RWPE1 (cell line): ENCODE data around the gene MAP4.

ENCODE experiments used
- CTCF ChIA-PET: fragments of 350-600 bp; sonication (Branson Sonifier 250); formaldehyde crosslinking; extraction: SDS; loops from one replicate; lab custom pipeline; 2021; lab: Yijun Ruan, JAX
- POLR2A ChIA-PET: fragments of 400-600 bp; formaldehyde crosslinking; extraction: SDS; loops from one replicate; lab custom pipeline; 2020; ENCODE audit warnings: antibody characterized with exemption; ENCODE audit not compliant: low non-redundant PET; lab: Yijun Ruan, JAX
- DNase-seq: peaks from one replicate; pipeline ENCODE4 v3.0.0; 2012; ENCODE audit warnings: low spot score
- H3K27ac ChIP-seq: fragments of 450-650 bp; 2 replicates; pipeline ENCODE4 v1.5.1; 2017
- TF ChIP-seq, protein P1 (sequence below): fragments of 450-650 bp; conservative IDR thresholded peaks from 2 replicates; pipeline ENCODE4 v1.5.1; 2017; ENCODE audit warnings: low read depth, mild to moderate bottlenecking

Gene MAP4

DNA sequence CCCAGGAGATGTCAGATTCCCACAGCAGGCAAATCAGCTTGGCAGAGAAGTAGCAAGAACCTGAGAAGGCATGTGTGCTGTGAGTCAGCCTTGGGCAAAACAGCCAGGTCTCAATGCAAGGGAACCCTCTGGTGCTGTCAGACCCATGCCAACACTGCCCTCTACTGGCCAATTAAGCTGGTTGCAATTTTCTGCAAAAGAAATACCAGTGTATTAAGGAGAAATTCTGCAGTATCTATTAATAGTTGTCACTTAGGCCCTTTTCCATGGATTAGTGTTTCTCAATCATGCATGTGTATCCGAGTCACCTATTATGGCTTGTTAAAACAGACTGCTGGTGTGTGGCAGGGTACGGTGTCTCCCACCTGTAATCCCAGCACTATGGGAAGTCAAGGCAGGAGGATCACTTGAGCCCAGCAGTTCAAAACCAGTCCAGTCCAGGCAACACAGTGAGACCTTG lies 26.2 kb downstream of the MAP4 start:
- ChIA-PET POLR2A (no interaction called here), CTCF (interaction anchor here (0.6 to 1.1 kb wide), 7 partner anchors 8 to 388 kb away, joined by 3 to 5 read pairs (median 3); partner anchors contain the start of gene MAP4)
- DNase-seq: peak; percentile 66
- no peak overlapping the region for H3K27ac ChIP-seq
- TF ChIP-seq, protein P1, sequence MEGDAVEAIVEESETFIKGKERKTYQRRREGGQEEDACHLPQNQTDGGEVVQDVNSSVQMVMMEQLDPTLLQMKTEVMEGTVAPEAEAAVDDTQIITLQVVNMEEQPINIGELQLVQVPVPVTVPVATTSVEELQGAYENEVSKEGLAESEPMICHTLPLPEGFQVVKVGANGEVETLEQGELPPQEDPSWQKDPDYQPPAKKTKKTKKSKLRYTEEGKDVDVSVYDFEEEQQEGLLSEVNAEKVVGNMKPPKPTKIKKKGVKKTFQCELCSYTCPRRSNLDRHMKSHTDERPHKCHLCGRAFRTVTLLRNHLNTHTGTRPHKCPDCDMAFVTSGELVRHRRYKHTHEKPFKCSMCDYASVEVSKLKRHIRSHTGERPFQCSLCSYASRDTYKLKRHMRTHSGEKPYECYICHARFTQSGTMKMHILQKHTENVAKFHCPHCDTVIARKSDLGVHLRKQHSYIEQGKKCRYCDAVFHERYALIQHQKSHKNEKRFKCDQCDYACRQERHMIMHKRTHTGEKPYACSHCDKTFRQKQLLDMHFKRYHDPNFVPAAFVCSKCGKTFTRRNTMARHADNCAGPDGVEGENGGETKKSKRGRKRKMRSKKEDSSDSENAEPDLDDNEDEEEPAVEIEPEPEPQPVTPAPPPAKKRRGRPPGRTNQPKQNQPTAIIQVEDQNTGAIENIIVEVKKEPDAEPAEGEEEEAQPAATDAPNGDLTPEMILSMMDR: peak; percentile 94

DNA sequence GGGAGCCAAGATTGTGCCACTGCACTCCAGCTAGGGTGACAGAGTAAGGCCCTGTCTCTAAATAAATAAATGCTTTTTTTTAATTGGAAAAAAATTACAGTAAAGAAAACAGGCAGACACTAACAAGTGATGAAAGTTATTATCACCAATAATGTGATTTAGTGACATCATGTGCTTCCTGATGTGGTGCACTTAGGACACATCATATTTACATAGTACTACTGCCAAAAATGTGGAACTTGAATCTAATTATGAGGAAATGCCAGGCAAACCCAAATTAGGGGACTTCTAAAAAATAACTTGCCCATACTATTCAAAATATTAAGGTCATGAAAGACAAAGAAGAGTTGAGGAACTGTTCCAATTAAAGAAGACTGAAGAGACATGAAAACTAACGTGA lies 30.8 kb downstream of the MAP4 start:
- POLR2A ChIA-PET: no interaction called here
- CTCF ChIA-PET: no interaction called here
- no peak for DNase-seq
- peak overlapping the region; percentile 69 for H3K27ac ChIP-seq
- TF ChIP-seq, protein P1: no peak

DNA sequence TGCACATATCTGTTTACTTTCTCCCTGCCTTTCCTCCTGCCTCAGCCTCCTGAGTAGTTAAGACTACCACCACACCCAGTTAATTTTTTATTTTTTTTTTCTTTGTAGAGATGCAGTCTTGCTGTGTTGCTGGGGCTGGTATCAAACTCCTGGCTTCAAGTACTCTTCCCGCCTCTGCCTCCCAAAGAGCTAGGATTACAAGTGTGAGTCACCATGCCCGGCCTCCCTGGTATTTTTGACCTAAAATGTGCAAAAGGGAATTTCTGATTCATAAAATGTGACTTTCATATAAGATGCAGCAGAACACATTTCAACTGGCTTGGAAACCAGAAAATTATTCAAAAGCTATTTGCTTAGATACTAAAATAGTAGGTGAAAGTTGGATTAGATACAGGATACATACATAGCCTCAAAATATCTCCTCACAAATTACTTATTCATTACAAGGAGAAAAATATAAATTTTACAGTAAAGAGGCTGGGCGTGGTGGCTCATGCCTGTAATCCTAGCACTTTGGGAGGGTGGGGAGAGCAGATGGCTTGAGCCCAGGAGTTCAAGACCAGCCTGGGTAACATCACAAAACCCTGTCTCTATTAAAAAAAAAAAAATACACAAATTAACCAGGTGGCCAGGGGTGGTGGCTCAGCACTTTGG lies 32.0 kb downstream of the MAP4 start:
- TF ChIP-seq, protein P1: no peak
- peak overlapping the region; percentile 69 for H3K27ac ChIP-seq
- ChIA-PET CTCF (no interaction called here), POLR2A (no interaction called here)
- peak; percentile 10 for DNase-seq

DNA sequence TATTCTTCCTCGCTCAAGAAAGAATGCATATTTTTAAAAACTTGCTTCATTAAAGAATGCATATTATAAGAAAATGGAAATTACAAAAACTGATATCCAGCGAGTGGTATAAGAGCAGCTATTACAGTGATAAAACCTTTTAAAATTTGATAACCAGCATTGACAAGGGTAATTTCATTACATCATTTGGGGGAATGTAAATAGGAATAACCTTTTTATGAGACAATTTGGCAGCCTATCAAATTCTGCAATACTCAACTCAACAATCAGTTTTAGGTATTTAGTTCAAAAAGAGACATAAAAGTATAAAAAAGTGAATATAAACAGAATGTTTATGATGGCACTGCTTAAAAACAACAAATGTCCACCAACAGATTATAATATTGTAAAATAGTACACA lies 35.4 kb downstream of the MAP4 start:
- ChIA-PET POLR2A (no interaction called here), CTCF (interaction anchor here (0.7 kb wide), 1 partner anchor 68 kb away, joined by 3 read pairs; no protein-coding TSS in a partner anchor)
- TF ChIP-seq, protein P1: no peak

DNA sequence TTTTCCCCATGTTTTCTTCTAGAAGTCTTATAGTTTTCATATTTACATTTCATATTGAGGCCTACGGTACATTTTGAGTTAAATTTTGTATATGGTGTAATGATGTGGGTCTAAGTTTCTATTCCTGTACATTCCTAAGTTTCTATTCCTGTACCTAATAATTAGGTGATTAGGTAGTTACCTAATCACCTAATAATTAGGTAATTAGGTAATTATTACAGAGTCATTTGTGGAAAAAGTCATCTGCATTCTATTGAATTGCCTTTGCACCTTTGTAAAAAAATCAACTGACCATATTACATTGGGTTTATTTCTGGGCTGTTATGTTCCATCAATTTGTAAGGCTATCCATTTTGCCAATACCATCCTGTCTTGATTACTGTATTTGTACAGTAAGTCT lies 37.1 kb downstream of the MAP4 start:
- TF ChIP-seq, protein P1: no peak
- no peak overlapping the region for H3K27ac ChIP-seq
- ChIA-PET CTCF (no interaction called here), POLR2A (no interaction called here)
- DNase-seq: no peak

More for the DNA sequence above, 35.4 kb downstream of the MAP4 start:
- H3K27ac ChIP-seq: no peak overlapping the region
- no peak for DNase-seq

DNA sequence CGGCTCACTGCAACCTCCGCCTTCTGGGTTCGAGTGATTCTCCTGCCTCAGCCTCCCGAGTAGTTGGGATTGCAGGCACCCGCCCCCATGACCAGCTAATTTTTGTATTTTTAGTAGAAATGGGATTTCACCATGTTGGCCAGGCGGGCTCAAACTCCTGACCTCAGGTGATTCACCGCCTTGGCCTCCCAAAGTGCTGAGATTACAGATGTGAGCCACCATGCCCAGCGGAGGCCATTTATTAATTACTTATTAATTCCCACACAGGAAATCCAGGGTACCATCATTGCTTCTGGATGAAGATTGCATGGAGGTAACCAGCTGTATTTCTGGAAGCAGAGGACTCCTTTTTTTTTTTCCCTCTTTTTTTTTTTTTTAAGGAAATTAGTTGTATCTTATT lies 37.8 kb downstream of the MAP4 start:
- DNase-seq: no peak
- CTCF ChIA-PET: no interaction called here

More for the DNA sequence above, 37.8 kb downstream of the MAP4 start:
- POLR2A ChIA-PET: no interaction called here
- TF ChIP-seq, protein P1: no peak
- no peak overlapping the region for H3K27ac ChIP-seq
